Activated naive CD4-positive, alpha-beta T cell treated with anti-CD3 and anti-CD28 coated beads for 36 hours (primary cell): ENCODE results near the gene MKS1. TPM values are rescaled to one million over a fixed set of nuclear protein-coding genes. Genes with fewer than 3 reads are reported as not detected.

Experiments
- CTCF ChIA-PET: fragments of 350-600 bp; sonication (Branson Sonifier 250); formaldehyde crosslinking; loops from one replicate; lab custom pipeline; 2021; ENCODE audit warnings: antibody characterized with exemption; lab: Charles Lee
- DNase-seq: peaks from one replicate; pipeline ENCODE4 v3.0.0-alpha.2; 2020
- H3K27ac Mint-ChIP-seq: one replicate; pipeline ENCODE4 v1.8.0; 2021; ENCODE audit warnings: mild to moderate bottlenecking, mixed read lengths
- H3K27me3 Mint-ChIP-seq: one replicate; pipeline ENCODE4 v1.8.0; 2021; ENCODE audit warnings: low read depth, mixed read lengths
- H3K36me3 Mint-ChIP-seq: one replicate; pipeline ENCODE4 v1.8.0; 2021; ENCODE audit warnings: low read depth, mixed read lengths
- H3K4me1 Mint-ChIP-seq: one replicate; pipeline ENCODE4 v1.8.0; 2021; ENCODE audit warnings: low read depth, mixed read lengths
- H3K4me3 Mint-ChIP-seq: one replicate; pipeline ENCODE4 v1.8.0; 2021; ENCODE audit warnings: mild to moderate bottlenecking, moderate library complexity, mixed read lengths
- H3K9me3 Mint-ChIP-seq: one replicate; pipeline ENCODE4 v1.8.0; 2021; ENCODE audit warnings: mixed read lengths
- intact Hi-C: fragments of 100-400 bp; cut with micrococcal nuclease; formaldehyde crosslinking; loops from one replicate; pipeline ENCODE4 v1.15.1; 2023
- total RNA-seq, 2 experiments: library from RNA; stranded (reverse); gene quantifications; one replicate each; pipeline ENCODE4 v1.2.3, GENCODE V29; 2021

Gene MKS1
- total RNA-seq, 2 experiments from 2014 or later: 27.1 to 29.2 TPM

GRCh38 chr17:58238147-58238634 lies 19.1 kb upstream of the MKS1 start, which contains the start of gene LPO:
LPO (plus strand) TSS chr17:58238584; CDS start chr17:58242980, 4,396 bp downstream.
- H3K4me3 Mint-ChIP-seq: no peak within 1 kb of the TSS
- no peaks in the 10 kb centered on the region for H3K9me3 Mint-ChIP-seq
- intact Hi-C loops: no loop called here
- CTCF ChIA-PET: interaction anchor here (1.2 to 1.5 kb wide), 2 partner anchors 12 to 38 kb away, joined by 3 to 5 read pairs; no protein-coding TSS in a partner anchor
- peaks cover 4% of the 10 kb centered on the region for H3K4me1 Mint-ChIP-seq
- no peak within 1 kb of the TSS for H3K27ac Mint-ChIP-seq
- H3K36me3 Mint-ChIP-seq: no peaks in the 10 kb centered on the region
- H3K27me3 Mint-ChIP-seq: peaks cover 30% of the 10 kb centered on the region
- DNase-seq: no peak

- CTCF ChIA-PET: interaction anchor here (0.6 to 1.2 kb wide), 3 partner anchors 12 to 334 kb away, joined by 3 read pairs; no protein-coding TSS in a partner anchor
- H3K4me3 Mint-ChIP-seq: no peak overlapping the region
- H3K9me3 Mint-ChIP-seq: no peaks in the 10 kb centered on the region
- no peaks in the 10 kb centered on the region for H3K36me3 Mint-ChIP-seq
- intact Hi-C loops: no loop called here
- no peak overlapping the region for H3K27ac Mint-ChIP-seq
- no peak for DNase-seq
- peaks cover 22% of the 10 kb centered on the region for H3K27me3 Mint-ChIP-seq
- no peaks in the 10 kb centered on the region for H3K4me1 Mint-ChIP-seq
These were observed 17.3 kb upstream of the MKS1 start for GRCh38 chr17:58236394-58236793.

GRCh38 chr17:58235821-58236220 lies 16.8 kb upstream of the MKS1 start:
- Mint-ChIP-seq H3K4me3 (no peak overlapping the region), H3K27ac (no peak overlapping the region), H3K4me1 (no peaks in the 10 kb centered on the region), H3K27me3 (peaks cover 22% of the 10 kb centered on the region), H3K9me3 (no peaks in the 10 kb centered on the region), H3K36me3 (no peaks in the 10 kb centered on the region)
- DNase-seq: no peak
- CTCF ChIA-PET: interaction anchor here (0.6 to 1.2 kb wide), 3 partner anchors 12 to 334 kb away, joined by 3 read pairs; no protein-coding TSS in a partner anchor
- intact Hi-C loops: no loop called here

- H3K4me3 Mint-ChIP-seq: no peak overlapping the region
- H3K4me1 Mint-ChIP-seq: no peaks in the 10 kb centered on the region
- peaks cover 14% of the 10 kb centered on the region for H3K27me3 Mint-ChIP-seq
- intact Hi-C loops: no loop called here
- H3K36me3 Mint-ChIP-seq: no peaks in the 10 kb centered on the region
- no peak for DNase-seq
- H3K9me3 Mint-ChIP-seq: no peaks in the 10 kb centered on the region
- CTCF ChIA-PET: no interaction called here
- no peak overlapping the region for H3K27ac Mint-ChIP-seq
These were observed 15.5 kb upstream of the MKS1 start for GRCh38 chr17:58234512-58234911.

- no peak for DNase-seq
- no peaks in the 10 kb centered on the region for H3K36me3 Mint-ChIP-seq
- no peak overlapping the region for H3K4me3 Mint-ChIP-seq
- intact Hi-C loops: no loop called here
- CTCF ChIA-PET: no interaction called here
- H3K4me1 Mint-ChIP-seq: no peaks in the 10 kb centered on the region
- H3K27ac Mint-ChIP-seq: no peak overlapping the region
- peaks cover 9% of the 10 kb centered on the region for H3K27me3 Mint-ChIP-seq
- H3K9me3 Mint-ChIP-seq: no peaks in the 10 kb centered on the region
These were observed 14.5 kb upstream of the MKS1 start for GRCh38 chr17:58233543-58233942.

- H3K36me3 Mint-ChIP-seq: no peaks in the 10 kb centered on the region
- H3K9me3 Mint-ChIP-seq: no peaks in the 10 kb centered on the region
- no peak overlapping the region for H3K27ac Mint-ChIP-seq
- intact Hi-C loops: no loop called here
- DNase-seq: no peak
- H3K4me1 Mint-ChIP-seq: no peaks in the 10 kb centered on the region
- H3K4me3 Mint-ChIP-seq: no peak overlapping the region
- peaks cover 12% of the 10 kb centered on the region for H3K27me3 Mint-ChIP-seq
- CTCF ChIA-PET: no interaction called here
These were observed 13.7 kb upstream of the MKS1 start for GRCh38 chr17:58232707-58233156.

- Mint-ChIP-seq H3K27ac (no peak overlapping the region), H3K27me3 (peaks cover 12% of the 10 kb centered on the region), H3K4me3 (no peak overlapping the region), H3K9me3 (no peaks in the 10 kb centered on the region), H3K36me3 (no peaks in the 10 kb centered on the region), H3K4me1 (no peaks in the 10 kb centered on the region)
- CTCF ChIA-PET: no interaction called here
- intact Hi-C loops: no loop called here
- no peak for DNase-seq
These were observed 12.6 kb upstream of the MKS1 start for GRCh38 chr17:58231641-58232040.

- H3K4me3 Mint-ChIP-seq: no peak overlapping the region
- no peak overlapping the region for H3K27ac Mint-ChIP-seq
- H3K4me1 Mint-ChIP-seq: no peaks in the 10 kb centered on the region
- H3K36me3 Mint-ChIP-seq: no peaks in the 10 kb centered on the region
- intact Hi-C loops: no loop called here
- DNase-seq: no peak
- CTCF ChIA-PET: interaction anchor here (1.0 to 1.5 kb wide), 3 partner anchors 20 to 62 kb away, joined by 4 to 7 read pairs (median 6); no protein-coding TSS in a partner anchor
- no peaks in the 10 kb centered on the region for H3K9me3 Mint-ChIP-seq
- H3K27me3 Mint-ChIP-seq: peaks cover 8% of the 10 kb centered on the region
These were observed 10.8 kb upstream of the MKS1 start for GRCh38 chr17:58229881-58230280.

- intact Hi-C loops: no loop called here
- Mint-ChIP-seq H3K9me3 (no peaks in the 10 kb centered on the region), H3K27ac (no peak overlapping the region), H3K4me3 (no peak overlapping the region), H3K36me3 (no peaks in the 10 kb centered on the region), H3K27me3 (peaks cover 6% of the 10 kb centered on the region), H3K4me1 (peaks cover 3% of the 10 kb centered on the region)
- DNase-seq: no peak
- CTCF ChIA-PET: interaction anchor here (1.0 kb wide), 2 partner anchors 29 to 62 kb away, joined by 4 to 6 read pairs; no protein-coding TSS in a partner anchor
These were observed 10.3 kb upstream of the MKS1 start for GRCh38 chr17:58229384-58229783.

- Mint-ChIP-seq H3K4me3 (no peak overlapping the region), H3K27me3 (peaks cover 4% of the 10 kb centered on the region), H3K27ac (peak overlapping the region; percentile 41), H3K9me3 (no peaks in the 10 kb centered on the region), H3K36me3 (no peaks in the 10 kb centered on the region), H3K4me1 (peaks cover 7% of the 10 kb centered on the region)
- DNase-seq: no peak
- intact Hi-C loops: no loop called here
- CTCF ChIA-PET: no interaction called here
These were observed 9.6 kb upstream of the MKS1 start for GRCh38 chr17:58228679-58229078.

- Mint-ChIP-seq H3K36me3 (no peaks in the 10 kb centered on the region), H3K4me1 (peaks cover 7% of the 10 kb centered on the region), H3K27me3 (peaks cover 4% of the 10 kb centered on the region), H3K4me3 (no peak overlapping the region), H3K27ac (no peak overlapping the region), H3K9me3 (no peaks in the 10 kb centered on the region)
- DNase-seq: no peak
- CTCF ChIA-PET: interaction anchor here (1.0 kb wide), 1 partner anchor 22 kb away, joined by 3 read pairs; no protein-coding TSS in a partner anchor
- intact Hi-C loops: no loop called here
These were observed 8.7 kb upstream of the MKS1 start for GRCh38 chr17:58227733-58228132.

- Mint-ChIP-seq H3K27ac (no peak overlapping the region), H3K36me3 (no peaks in the 10 kb centered on the region), H3K4me3 (no peak overlapping the region), H3K4me1 (peaks cover 14% of the 10 kb centered on the region), H3K27me3 (peaks cover 4% of the 10 kb centered on the region), H3K9me3 (no peaks in the 10 kb centered on the region)
- intact Hi-C loops: no loop called here
- DNase-seq: no peak
- CTCF ChIA-PET: interaction anchor here (1.7 kb wide), 1 partner anchor 24 kb away, joined by 7 read pairs; no protein-coding TSS in a partner anchor
These were observed 5.3 kb upstream of the MKS1 start for GRCh38 chr17:58224315-58224714.

- intact Hi-C loops: loop anchor here (1.0 to 5.0 kb wide), 3 partner anchors 137 to 299 kb away; partner anchors contain the start of genes DYNLL2 and SRSF1
- Mint-ChIP-seq H3K9me3 (no peaks in the 10 kb centered on the region), H3K4me1 (peaks cover 30% of the 10 kb centered on the region), H3K36me3 (peaks cover 6% of the 10 kb centered on the region), H3K27ac (peak overlapping the region; percentile 92), H3K27me3 (no peaks in the 10 kb centered on the region), H3K4me3 (peak overlapping the region; percentile 82)
- DNase-seq: no peak
- CTCF ChIA-PET: interaction anchor here (0.9 to 1.8 kb wide), 3 partner anchors 20 to 30 kb away, joined by 5 to 7 read pairs (median 5); no protein-coding TSS in a partner anchor
These were observed 731 bp upstream of the MKS1 start for GRCh38 chr17:58219789-58220183.
